GM12878 (cell line): ENCODE results near the gene CARF. TPM values are rescaled to one million over a fixed set of nuclear protein-coding genes. Genes with fewer than 3 reads are reported as not detected.

ENCODE experiments used
- ATAC-seq: fragments of 200-7000 bp; cut with Tn5 transposase; 3 replicates; pipeline ENCODE4 v1.9.1; 2020; ENCODE audit warnings: mild to moderate bottlenecking, moderate library complexity
- BruUV-seq: library from RNA; stranded (reverse); fragments of 400-500 nt; replicated peaks from 2 replicates; lab custom pipeline; 2021; lab: Mats Ljungman, UMichigan
- CTCF ChIA-PET: fragments of 300-600 bp; sonication (Branson Sonifier 250); formaldehyde crosslinking; extraction: SDS; loops from one replicate; lab custom pipeline; 2021; ENCODE audit warnings: inconsistent platforms; lab: Yijun Ruan, JAX
- POLR2A ChIA-PET: fragments of 350-600 bp; formaldehyde crosslinking; extraction: SDS; loops from one replicate; lab custom pipeline; 2021; ENCODE audit warnings: inconsistent platforms; lab: Charles Lee
- RAD21 ChIA-PET: fragments of 300-600 bp; sonication (Branson Sonifier 250); formaldehyde crosslinking; loops from one replicate; lab custom pipeline; 2023; ENCODE audit warnings: antibody characterized with exemption; ENCODE audit not compliant: unreplicated experiment; lab: Charles Lee
- SMC1A ChIA-PET: fragments of 300-600 bp; sonication (Branson Sonifier 250); formaldehyde crosslinking; loops from one replicate; lab custom pipeline; 2023; ENCODE audit not compliant: unreplicated experiment, uncharacterized antibody; lab: Charles Lee
- DNase-seq: peaks from one replicate; pipeline ENCODE4 v3.0.0-alpha.2; 2011; ENCODE audit warnings: low read depth, low spot score
- FAIRE-seq: peaks from 3 replicates; lab custom pipeline; 2011; peaks lifted over from hg19 to GRCh38; lab: Jason Lieb, UNC
- H2AFZ ChIP-seq: 2 replicates; pipeline ENCODE4 v1.6.0; 2011; ENCODE audit warnings: low read depth, low read length, control low read depth; ENCODE audit not compliant: control insufficient read depth
- H3K27ac ChIP-seq: 2 replicates; pipeline ENCODE4 v1.5.1; 2011; ENCODE audit warnings: control low read depth; ENCODE audit not compliant: control insufficient read depth, insufficient read depth
- H3K27me3 ChIP-seq, 2 experiments: replicated peaks in 1 of 2; 2 replicates each; pipeline versions ENCODE4 v1.6.0 to v1.6.1; 2011; ENCODE audit warnings: low read length in 1 of 2; ENCODE audit not compliant: control insufficient read depth in 2 of 2, insufficient read depth in 2 of 2
- H3K36me3 ChIP-seq, 2 experiments: 2 replicates each; pipeline ENCODE4 v1.5.1; 2011; ENCODE audit warnings: low read length in 1 of 2; ENCODE audit not compliant: control insufficient read depth in 2 of 2, insufficient read depth in 2 of 2
- H3K4me1 ChIP-seq: 2 replicates; pipeline ENCODE4 v1.6.1; 2011; ENCODE audit warnings: mild to moderate bottlenecking, low read length, moderate library complexity, mixed read lengths; ENCODE audit not compliant: control insufficient read depth, insufficient read depth
- H3K4me2 ChIP-seq: 2 replicates; pipeline ENCODE4 v1.6.0; 2011; ENCODE audit warnings: control low read depth; ENCODE audit not compliant: control insufficient read depth, insufficient read depth
- H3K4me3 ChIP-seq: fragments of 200-600 bp; sonication (generic); 2 replicates; pipeline ENCODE4 v1.5.1; 2016
- H3K79me2 ChIP-seq: 2 replicates; pipeline ENCODE4 v1.6.0; 2011; ENCODE audit warnings: low read length; ENCODE audit not compliant: control insufficient read depth, insufficient read depth
- H3K9ac ChIP-seq: 2 replicates; pipeline ENCODE4 v1.8.0; 2011; ENCODE audit warnings: low read length, control low read depth, mixed read lengths; ENCODE audit not compliant: control insufficient read depth, insufficient read depth
- H3K9me3 ChIP-seq: replicated peaks from 3 replicates; pipeline ENCODE4 v1.5.1; 2011; ENCODE audit warnings: mild to moderate bottlenecking, low read length; ENCODE audit not compliant: control insufficient read depth, insufficient read depth
- H4K20me1 ChIP-seq: 2 replicates; pipeline ENCODE4 v1.6.0; 2011; ENCODE audit not compliant: control insufficient read depth, insufficient read depth
- ATF2 ChIP-seq: IDR thresholded peaks from 2 replicates; pipeline ENCODE4 v1.6.1; 2012; ENCODE audit warnings: low read length, inconsistent platforms
- BMI1 ChIP-seq: fragments of 450-650 bp; IDR thresholded peaks from 2 replicates; pipeline ENCODE4 v1.6.1; 2016; ENCODE audit warnings: mild to moderate bottlenecking, moderate library complexity, borderline replicate concordance
- CBX5 ChIP-seq: sonication (generic); IDR thresholded peaks from 2 replicates; pipeline ENCODE4 v1.6.1; 2016; ENCODE audit warnings: low read depth, moderate library complexity, mild to moderate bottlenecking, inconsistent platforms
- CREM ChIP-seq: IDR thresholded peaks from 2 replicates; pipeline ENCODE4 v1.6.1; 2014; ENCODE audit warnings: antibody characterized with exemption, low read depth
- EED ChIP-seq: sonication (generic); IDR thresholded peaks from 2 replicates; pipeline ENCODE4 v1.6.1; 2016; ENCODE audit warnings: antibody characterized with exemption, low read depth
- EGR1 ChIP-seq, 2 experiments: IDR thresholded peaks; 1 replicate in 1 of 2; 2 replicates in 1 of 2; pipeline ENCODE4 v1.6.1; 2011 to 2012; ENCODE audit warnings: low read depth in 2 of 2, low read length in 2 of 2, borderline replicate concordance in 1 of 2, mild to moderate bottlenecking in 1 of 2, moderate library complexity in 1 of 2
- ESRRA ChIP-seq: IDR thresholded peaks from 2 replicates; pipeline ENCODE4 v1.6.1; 2012; ENCODE audit warnings: mild to moderate bottlenecking, low read length, improper control_type of control experiment
- JUND ChIP-seq: IDR thresholded peaks from 2 replicates; pipeline ENCODE4 v1.6.1; 2012; ENCODE audit warnings: low read depth, mild to moderate bottlenecking, low read length, improper control_type of control experiment, moderate library complexity
- KDM1A ChIP-seq: fragments of 200-600 bp; sonication (generic); IDR thresholded peaks from 2 replicates; pipeline ENCODE4 v1.6.1; 2016; ENCODE audit warnings: borderline replicate concordance
- NKRF ChIP-seq: fragments of 450-650 bp; conservative IDR thresholded peaks from 2 replicates; pipeline ENCODE4 v1.6.1; 2017; ENCODE audit warnings: mild to moderate bottlenecking, moderate library complexity
- PML ChIP-seq: IDR thresholded peaks from 2 replicates; pipeline ENCODE4 v1.6.1; 2012; ENCODE audit warnings: low read length, inconsistent platforms
- POU2F2 ChIP-seq: IDR thresholded peaks from 3 replicates; pipeline ENCODE4 v1.6.1; 2011; ENCODE audit warnings: low read depth, mild to moderate bottlenecking, low read length, borderline replicate concordance
- RAD21 ChIP-seq: IDR thresholded peaks from 2 replicates; pipeline ENCODE4 v1.6.1; 2011; ENCODE audit warnings: mild to moderate bottlenecking, low read depth, low read length, moderate library complexity; ENCODE audit not compliant: insufficient read depth
- RB1 ChIP-seq: fragments of 450-650 bp; formaldehyde crosslinking; IDR thresholded peaks from 2 replicates; pipeline ENCODE4 v1.6.1; 2017; ENCODE audit warnings: mild to moderate bottlenecking, borderline replicate concordance
- RELB ChIP-seq: fragments of 450-650 bp; IDR thresholded peaks from 2 replicates; pipeline ENCODE4 v1.6.1; 2017; ENCODE audit warnings: low read depth, mild to moderate bottlenecking, moderate library complexity
- RUNX3 ChIP-seq: IDR thresholded peaks from 2 replicates; pipeline ENCODE4 v1.6.1; 2012; ENCODE audit warnings: low read length, inconsistent platforms
- TAF1 ChIP-seq: IDR thresholded peaks from 2 replicates; pipeline ENCODE4 v1.6.1; 2011; ENCODE audit warnings: mild to moderate bottlenecking, low read depth, low read length, borderline replicate concordance
- TCF7 ChIP-seq: IDR thresholded peaks from 2 replicates; pipeline ENCODE4 v1.6.1; 2014; ENCODE audit warnings: antibody characterized with exemption, borderline replicate concordance
- WGBS: methylation state at CpG from one replicate; pipeline ENCODE4 v1.1.6; 2016; ENCODE audit warnings: low lambda C conversion rate; ENCODE audit not compliant: insufficient replicate concordance, insufficient coverage; ENCODE audit errors: missing lambda C conversion rate; 5-methylcytosine and 5-hydroxymethylcytosine counted together
- in situ Hi-C: fragments of 300-500 bp; cut with MboI; formaldehyde crosslinking; loops from 9 replicates; pipeline ENCODE4 v1.14.3; 2018; ENCODE audit warnings: mixed read lengths
- intact Hi-C: fragments of 100-400 bp; cut with micrococcal nuclease; formaldehyde crosslinking; loops from one replicate; pipeline ENCODE4 v1.14.2; 2022; ENCODE audit not compliant: unreplicated experiment
- polyA plus RNA-seq, 11 experiments: library from polyadenylated mRNA; depleted of rRNA in 4 of 11; unstranded in 6 of 11; stranded (reverse) in 5 of 11; fragments of >200 nt; fragmentation: Nextera tagmentation in 4 of 11; fragmentation: Illumina TruSeq in 1 of 11; extraction: Ambion mirVana in 4 of 11; extraction: Trizol in 1 of 11; gene quantifications; 1 replicate in 1 of 11; 2 replicates in 10 of 11; pipeline versions ENCODE4 v1.2.1 to v1.2.3, GENCODE V29; 2011 to 2016; ENCODE audit warnings: inconsistent platforms in 2 of 11, missing spikeins in 2 of 11, low read depth in 1 of 11
- total RNA-seq, 4 experiments: library from RNA; depleted of rRNA in 3 of 4; stranded (reverse); fragments of >200 nt in 3 of 4; fragmentation: Illumina TruSeq in 1 of 4; extraction: Trizol in 1 of 4; gene quantifications; 2 replicates each; pipeline versions ENCODE4 v1.2.1 to v1.2.3, GENCODE V29; 2013 to 2021

CARF gene
- total and polyA plus RNA-seq, 10 of the 15 experiments (the other 5 are each of a cell fraction or from before 2014, with no cell fraction given) = 1.8 to 11.5 (median 6.9) TPM

- intact Hi-C loops (loop anchor here (1.0 to 2.0 kb wide), 2 partner anchors 283 to 297 kb away; no protein-coding TSS in a partner anchor), in situ Hi-C loops (no loop called here)
- Histone ChIP-seq H3K4me1 (no peaks in the 10 kb centered on the region), H3K27ac (peak within 1 kb of the TSS; percentile 67), H3K27me3 (no peaks in the 10 kb centered on the region), H3K4me2 (peak within 1 kb of the TSS; percentile 83), H3K9ac (peak within 1 kb of the TSS; percentile 75), H2AFZ (peak within 1 kb of the TSS; percentile 66), H4K20me1 (no peaks in the 10 kb centered on the region), H3K9me3 (no peaks in the 10 kb centered on the region), H3K79me2 (no peaks in the 10 kb centered on the region), H3K36me3 (no peaks in the 10 kb centered on the region), H3K4me3 (peak within 1 kb of the TSS; percentile 81)
- POLR2A ChIA-PET = interaction anchor here (0.5 to 2.5 kb wide), 3 partner anchors 37 to 276 kb away, joined by 3 to 10 read pairs (median 3); no protein-coding TSS in a partner anchor
- FAIRE-seq (no peak), DNase-seq (no peak), ATAC-seq (peak; percentile 78)
- RAD21 ChIA-PET = interaction anchor here (0.5 to 3.1 kb wide), 9 partner anchors 10 to 299 kb away, joined by 3 to 41 read pairs (median 3); no protein-coding TSS in a partner anchor
- no TSS peak for BruUV-seq
- CTCF ChIA-PET = interaction anchor here (1.1 to 5.8 kb wide), 12 partner anchors 9 to 803 kb away, joined by 3 to 52 read pairs (median 5); partner anchors contain the start of gene WDR12
- WGBS = 1% methylated on average over 83 of the region's 93 CpGs
- SMC1A ChIA-PET = interaction anchor here (0.6 to 3.4 kb wide), 13 partner anchors 23 to 368 kb away, joined by 3 to 31 read pairs (median 7); partner anchors contain the start of genes CYP20A1 and WDR12
- TF ChIP-seq TAF1 (no peak), POU2F2 (0 out of 3 replicates have a peak, but pooled peaks have one; percentile 8), RAD21 (no peak), RB1 (peak; percentile 68; the same call in 1 of the 2 replicates), NKRF (peak; percentile 93), CBX5 (peak; percentile 34; the same call in 1 of the 2 replicates), RELB (no peak), JUND (no peak), CREM (no peak), RUNX3 (peak; percentile 64), TCF7 (no peak), EED (peak; percentile 50; the same call in 1 of the 2 replicates), ESRRA (no peak), BMI1 (peak; percentile 79), PML (no peak; the same call in 1 of the 2 replicates), ATF2 (no peak), EGR1 (IDR thresholded peaks at IDR 0.05; ENCODE audit: borderline replicate concordance in 1 of 2, low read depth in 2 of 2, low read length in 2 of 2) (peak in 1 of 2 experiments; percentile 72; a peak in 1 of 3 replicates), KDM1A (no peak)
Measured at GRCh38 chr2:202871300-202872141, 40.6 kb upstream of the CARF start, which contains the start of gene ICA1L. Gene ICA1L, minus strand, starts transcription at chr2:202871766. Its CDS starts 42,757 bp downstream, at chr2:202829009.
